GM19438 (cell line): ENCODE data around the gene LPIN3.
A peak's percentile ranks its signal among the peaks of the same experiment; 100 is the strongest.
"Not testable (repeated sequence)": the region's sequence is repeated elsewhere in the genome, so short reads cannot be mapped to it uniquely, and the experiment has no call there.

Source experiments
- ATAC-seq: cut with Tn5 transposase; IDR thresholded peaks from one replicate; pipeline ENCODE4 v1.9.1; 2021; ENCODE audit warnings: low read depth; ENCODE audit not compliant: unreplicated experiment

LPIN3 gene

GRCh38 chr20:41340327-41341055 lies at the start of gene LPIN3:
TSS of gene LPIN3 (plus strand) at chr20:41340821. CDS start at chr20:41345804, 4,983 bp downstream.
- no peak for ATAC-seq

DNA sequence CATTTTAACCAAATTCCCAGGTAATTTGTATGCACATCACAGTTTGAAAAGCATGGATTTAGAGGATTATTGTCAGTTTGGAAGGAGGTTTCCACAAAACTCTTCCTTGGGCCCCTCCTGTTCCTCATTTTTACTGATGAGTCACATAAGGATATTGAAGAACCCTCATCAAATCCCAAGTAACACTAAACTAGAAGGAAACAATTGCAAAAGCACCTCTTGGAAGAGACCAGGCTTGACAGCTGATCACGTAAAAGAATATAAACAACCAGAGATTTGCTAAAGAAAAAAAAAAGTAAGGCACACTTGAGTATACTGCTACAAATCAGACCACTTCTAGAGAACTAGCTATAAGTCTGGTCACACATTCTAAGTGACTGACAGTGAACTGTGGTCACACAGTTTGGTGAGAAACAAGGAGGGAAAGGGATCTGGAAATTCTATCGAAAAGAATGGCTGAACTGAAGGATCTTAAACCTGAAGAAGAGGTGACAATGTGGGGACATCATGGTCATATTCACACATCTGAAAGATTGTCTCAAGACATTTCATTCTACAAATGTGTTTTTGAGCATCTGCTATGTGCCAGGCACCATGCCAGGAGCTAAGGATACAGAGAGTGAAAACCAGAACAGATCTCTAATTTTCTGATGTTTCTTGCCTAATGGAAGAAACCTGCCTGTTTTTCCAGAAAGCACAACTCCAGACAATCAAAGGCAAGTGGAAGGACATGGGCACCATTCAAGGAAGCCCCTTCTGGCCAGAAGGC lies 47.2 kb upstream of the LPIN3 start:
- no peak for ATAC-seq

- no peak for ATAC-seq
Observed at GRCh38 chr20:41299899-41300298, 40.7 kb upstream of the LPIN3 start.

DNA sequence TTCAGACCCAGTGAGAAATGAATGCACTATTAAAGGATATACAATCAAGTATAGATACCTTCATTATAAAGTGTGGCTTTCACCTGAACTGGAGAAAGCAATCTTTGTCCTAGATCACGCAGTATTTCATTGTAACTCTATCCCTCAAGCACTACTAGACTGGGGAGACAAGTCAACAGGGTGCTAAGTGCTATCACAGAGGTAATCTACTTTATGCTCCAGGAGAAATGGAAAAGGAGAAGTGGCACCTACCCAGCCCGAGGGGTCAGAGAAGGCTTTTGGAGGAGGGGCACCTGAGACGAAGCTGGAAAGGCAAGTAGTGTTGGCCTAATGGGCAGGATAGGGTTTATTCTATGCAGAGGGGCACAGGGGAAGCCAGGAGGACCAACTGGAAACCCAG lies 40.2 kb upstream of the LPIN3 start:
- no peak for ATAC-seq

DNA sequence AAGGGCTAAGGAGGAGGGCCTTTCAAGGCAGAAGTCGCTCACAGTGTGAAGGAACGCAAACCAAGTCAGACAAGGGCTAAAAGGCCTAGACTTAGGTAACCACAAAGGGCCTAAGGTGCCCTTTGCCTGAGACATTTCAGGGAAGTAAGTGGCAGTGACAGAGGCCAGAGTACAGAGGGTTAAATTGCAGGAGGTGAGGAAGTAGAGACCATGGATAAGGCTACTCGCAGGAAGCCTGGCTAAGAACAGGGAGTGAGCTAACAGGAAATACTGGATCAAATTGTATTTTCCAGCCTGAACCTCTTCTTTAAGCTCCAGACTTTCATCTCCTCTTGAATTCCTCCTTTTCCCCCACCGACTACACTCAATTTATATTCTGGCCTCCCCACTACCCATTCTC lies 39.7 kb upstream of the LPIN3 start:
- ATAC-seq, result no peak

- no peak for ATAC-seq
Observed at GRCh38 chr20:41304002-41304401, 36.6 kb upstream of the LPIN3 start.

DNA sequence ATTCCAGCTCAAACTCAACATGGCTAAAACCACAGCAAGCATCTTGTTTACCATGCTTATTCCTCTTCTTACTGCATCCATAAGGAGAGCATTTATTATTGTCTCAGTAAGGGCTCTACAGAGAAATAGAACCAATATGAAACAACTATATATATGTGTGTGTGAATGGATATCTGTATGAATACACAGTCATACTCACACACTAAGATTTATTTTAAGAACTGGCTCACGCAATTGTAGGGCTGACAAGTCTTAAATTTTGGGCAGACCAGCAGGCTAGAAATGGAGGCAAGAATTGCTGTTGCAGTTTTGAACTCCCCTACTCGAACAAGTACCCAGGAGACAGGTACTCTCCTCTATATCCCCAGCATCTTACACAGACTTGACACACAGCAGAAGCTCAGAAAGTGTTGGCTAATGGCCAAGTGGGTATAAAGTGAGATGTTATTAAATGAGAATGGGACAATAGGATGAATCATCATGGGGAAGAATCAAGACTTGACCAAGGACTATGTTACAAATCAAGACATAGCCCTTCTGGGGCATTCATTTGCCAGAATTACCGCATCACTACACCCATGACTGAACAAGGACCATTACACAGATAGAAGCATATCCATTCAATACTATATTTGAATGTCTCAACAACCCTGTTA lies 36.1 kb upstream of the LPIN3 start:
- no peak for ATAC-seq

DNA sequence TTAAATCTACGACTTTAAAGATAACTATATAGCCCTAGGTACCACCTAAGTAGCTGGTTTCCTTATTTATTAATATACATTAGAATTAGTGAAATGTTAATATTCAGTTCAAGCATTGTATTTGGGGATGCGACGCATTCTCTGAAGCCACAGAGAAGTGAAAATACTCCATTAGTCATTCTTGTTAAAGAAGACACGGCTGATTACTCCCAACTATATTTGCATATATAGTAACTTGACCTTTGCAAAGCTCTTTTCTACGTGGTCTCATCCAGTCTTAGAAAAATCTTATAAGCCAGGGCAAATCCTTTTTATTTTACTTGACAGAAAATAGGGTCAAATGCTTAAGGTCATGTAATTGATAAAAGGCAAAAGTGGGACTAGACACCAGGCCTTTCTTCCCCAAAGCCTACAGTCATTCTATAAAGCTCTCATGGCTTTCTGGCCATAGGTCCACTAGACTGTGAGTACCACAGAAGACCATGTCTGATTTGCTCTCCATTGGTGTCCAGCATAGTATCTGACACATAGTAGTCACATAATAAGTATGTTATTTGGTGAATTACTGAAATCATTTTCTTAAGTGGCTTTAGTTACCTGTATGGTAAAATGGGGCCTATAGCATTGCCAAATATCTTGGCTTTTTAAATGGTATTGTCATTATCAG lies 34.4 kb upstream of the LPIN3 start:
- peak; percentile 85 for ATAC-seq

DNA sequence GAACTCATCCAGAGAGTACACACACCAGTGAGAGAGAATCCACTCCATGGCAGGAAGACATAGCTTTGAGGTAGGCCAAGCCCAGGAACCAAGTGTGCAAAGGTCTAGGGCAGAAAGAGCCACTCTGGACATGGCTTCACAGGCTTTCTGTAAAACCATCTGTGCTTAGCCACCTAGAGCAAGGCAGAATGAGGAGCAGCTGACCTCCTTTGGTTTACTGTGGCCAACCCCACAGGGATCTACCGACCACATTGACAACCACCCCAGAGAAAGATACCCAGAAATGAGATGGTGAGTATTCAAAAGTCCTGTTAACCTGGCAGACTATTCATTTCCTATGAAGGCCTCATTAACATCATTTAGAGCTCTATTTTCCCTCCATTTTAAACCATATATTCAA lies 33.6 kb upstream of the LPIN3 start:
- no peak for ATAC-seq

- no peak for ATAC-seq
Observed at GRCh38 chr20:41308290-41308711, 32.3 kb upstream of the LPIN3 start.

- no peak for ATAC-seq
Observed at GRCh38 chr20:41308726-41309413, 31.8 kb upstream of the LPIN3 start.

GRCh38 chr20:41309817-41310216 lies 30.8 kb upstream of the LPIN3 start:
- ATAC-seq, result no peak

DNA sequence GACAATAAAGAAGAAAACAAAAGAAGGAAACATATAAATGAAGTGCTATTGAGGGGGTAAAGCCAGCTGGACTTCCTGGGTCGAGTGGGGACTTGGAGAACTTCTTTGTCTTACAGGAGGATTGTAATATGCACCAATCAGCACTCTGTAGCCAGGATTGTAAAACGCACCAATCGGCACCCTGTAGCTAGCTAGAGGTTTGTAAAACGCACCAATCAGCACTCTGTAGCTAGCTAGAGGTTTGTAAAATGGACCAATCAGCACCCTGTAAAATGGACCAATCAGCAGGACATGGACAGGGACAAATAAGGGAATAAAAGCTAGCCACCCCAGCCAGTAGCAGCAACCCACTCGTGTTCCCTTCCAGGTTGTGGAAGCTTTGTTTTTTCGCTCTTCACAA lies 28.6 kb upstream of the LPIN3 start:
- ATAC-seq, result not testable (repeated sequence)

- no peak for ATAC-seq
Observed at GRCh38 chr20:41314386-41314785, 26.2 kb upstream of the LPIN3 start.

GRCh38 chr20:41316051-41316450 lies 24.6 kb upstream of the LPIN3 start:
- ATAC-seq, result no peak

- peak; percentile 57 for ATAC-seq
Observed at GRCh38 chr20:41316602-41317545, 23.7 kb upstream of the LPIN3 start.

DNA sequence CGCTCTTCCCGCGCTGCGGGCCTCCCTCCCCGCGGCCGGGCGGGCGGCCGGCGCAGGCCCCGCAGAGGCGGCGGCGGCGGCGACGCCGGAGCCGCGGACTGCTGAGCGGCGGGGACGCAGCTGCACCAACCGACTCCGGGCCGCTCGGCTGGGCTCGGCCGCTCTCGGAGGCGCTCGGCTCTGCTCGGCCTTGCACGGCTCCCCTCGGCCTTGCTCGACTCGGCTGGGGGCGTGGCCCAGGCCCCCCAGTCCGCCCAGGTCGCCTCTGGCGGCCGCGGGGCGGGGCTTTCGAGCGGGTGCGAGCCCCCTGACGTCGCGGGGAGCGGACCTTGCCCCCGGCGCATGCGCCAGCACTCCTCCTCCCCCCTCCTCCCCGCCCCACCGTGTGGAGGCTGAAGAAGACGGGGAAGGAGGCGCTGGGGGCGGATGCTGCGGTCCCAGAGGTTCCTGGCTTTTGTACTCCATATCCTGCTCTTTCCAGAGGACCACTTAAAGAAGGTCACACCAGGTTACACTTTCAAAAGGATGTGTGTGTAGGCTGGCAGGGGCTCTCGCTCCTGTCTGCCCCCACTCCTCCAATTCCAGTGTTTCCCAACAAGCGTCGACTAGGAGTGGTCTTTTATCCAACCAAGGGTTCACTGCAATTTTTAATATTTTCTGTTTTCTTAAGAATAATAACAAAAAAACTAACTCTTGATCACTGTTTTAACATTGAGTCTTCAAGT lies 22.9 kb upstream of the LPIN3 start, which contains the start of gene ZHX3:
ZHX3 (minus strand) TSS at position 186 of the 725 bp plus-strand sequence. CDS start 112,815 bp downstream, outside the sequence.
- ATAC-seq, result peak; percentile 96

DNA sequence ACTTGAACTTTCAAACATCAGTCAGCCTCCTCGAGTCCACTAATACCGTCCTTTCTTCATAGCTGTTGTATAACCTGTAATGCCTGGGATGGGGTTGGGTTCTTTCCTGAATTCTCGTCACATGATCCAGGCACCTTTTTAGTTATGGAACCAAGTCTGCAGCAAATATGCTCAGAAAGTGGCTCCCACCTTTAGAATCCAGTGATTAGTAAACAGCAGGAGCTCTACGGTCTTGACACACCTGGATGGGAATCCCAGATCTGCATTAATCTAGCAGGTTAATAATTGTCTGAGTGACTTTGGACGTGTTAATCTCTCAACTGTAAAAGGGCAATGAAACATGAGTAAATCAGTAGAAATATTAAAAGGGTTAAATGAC lies 22.4 kb upstream of the LPIN3 start:
- ATAC-seq, result no peak

GRCh38 chr20:41320441-41320840 lies 20.2 kb upstream of the LPIN3 start:
- ATAC-seq, result no peak
